GM12872 (cell line): ENCODE measurements around the gene SPTA1.

Experiments used
- TF ChIP-seq, protein P1 (sequence below): IDR thresholded peaks from 3 replicates; pipeline ENCODE4 v1.5.1; 2011; ENCODE audit warnings: low read depth, mild to moderate bottlenecking, low read length, moderate library complexity; ENCODE audit not compliant: insufficient read depth

SPTA1 gene

DNA sequence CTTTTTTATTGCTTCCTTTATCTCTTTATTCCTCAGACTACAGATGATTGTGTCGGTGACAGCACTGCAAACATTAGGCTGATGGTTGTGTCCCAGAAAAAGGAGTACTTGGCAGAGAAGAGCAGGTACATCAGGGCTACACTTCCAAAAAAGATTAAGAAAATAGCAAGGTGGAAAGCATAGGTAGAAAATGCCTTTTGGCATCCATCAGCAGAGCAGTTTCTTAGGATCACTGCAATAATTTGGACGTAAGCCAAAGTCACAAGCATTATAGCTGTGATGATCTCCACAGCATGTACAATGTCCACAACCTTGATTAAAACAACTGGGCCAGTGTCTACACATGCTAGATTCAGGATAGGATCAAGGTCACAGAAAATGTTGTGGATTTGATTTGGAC lies 8.1 kb upstream of the SPTA1 start:
- TF ChIP-seq, protein P1, sequence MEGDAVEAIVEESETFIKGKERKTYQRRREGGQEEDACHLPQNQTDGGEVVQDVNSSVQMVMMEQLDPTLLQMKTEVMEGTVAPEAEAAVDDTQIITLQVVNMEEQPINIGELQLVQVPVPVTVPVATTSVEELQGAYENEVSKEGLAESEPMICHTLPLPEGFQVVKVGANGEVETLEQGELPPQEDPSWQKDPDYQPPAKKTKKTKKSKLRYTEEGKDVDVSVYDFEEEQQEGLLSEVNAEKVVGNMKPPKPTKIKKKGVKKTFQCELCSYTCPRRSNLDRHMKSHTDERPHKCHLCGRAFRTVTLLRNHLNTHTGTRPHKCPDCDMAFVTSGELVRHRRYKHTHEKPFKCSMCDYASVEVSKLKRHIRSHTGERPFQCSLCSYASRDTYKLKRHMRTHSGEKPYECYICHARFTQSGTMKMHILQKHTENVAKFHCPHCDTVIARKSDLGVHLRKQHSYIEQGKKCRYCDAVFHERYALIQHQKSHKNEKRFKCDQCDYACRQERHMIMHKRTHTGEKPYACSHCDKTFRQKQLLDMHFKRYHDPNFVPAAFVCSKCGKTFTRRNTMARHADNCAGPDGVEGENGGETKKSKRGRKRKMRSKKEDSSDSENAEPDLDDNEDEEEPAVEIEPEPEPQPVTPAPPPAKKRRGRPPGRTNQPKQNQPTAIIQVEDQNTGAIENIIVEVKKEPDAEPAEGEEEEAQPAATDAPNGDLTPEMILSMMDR: no peak

DNA sequence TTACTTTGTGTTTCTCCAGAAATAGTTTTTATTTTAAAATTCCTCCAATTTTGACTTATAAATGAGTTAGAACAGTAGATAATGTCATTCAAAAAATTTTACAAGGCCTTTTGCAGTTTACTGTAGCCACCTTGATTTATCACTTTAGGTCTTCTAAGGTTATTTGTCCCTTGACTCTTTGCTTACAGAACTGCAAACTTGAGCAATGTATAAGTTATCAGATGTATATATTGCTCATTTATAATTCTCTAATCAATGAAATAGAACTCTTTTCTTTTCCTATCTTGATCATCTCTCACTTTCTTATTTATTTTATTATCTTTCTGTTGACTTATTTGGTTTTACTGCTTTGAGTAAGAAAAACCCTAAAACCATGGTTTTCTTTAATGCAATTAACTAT lies 5.8 kb upstream of the SPTA1 start:
- TF ChIP-seq, protein P1: no peak

DNA sequence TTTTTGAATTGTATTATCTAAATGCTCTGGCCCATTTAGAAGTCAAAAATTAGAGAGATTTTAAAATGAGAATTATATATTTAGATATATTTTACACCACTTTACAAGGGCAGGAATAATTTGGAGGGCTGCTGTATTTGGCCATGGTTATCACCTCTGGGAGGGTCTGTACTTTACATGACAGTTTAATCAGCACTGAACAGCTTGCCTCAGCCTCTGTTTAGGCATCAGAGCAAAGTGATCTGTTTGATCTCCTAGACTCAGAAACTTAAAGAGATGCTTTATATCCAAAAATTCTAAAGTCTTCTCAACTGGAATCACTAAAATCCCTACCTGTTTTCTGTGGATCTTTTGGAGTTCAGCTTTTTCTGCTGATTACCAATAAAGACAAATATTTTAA lies 5.4 kb upstream of the SPTA1 start:
- TF ChIP-seq, protein P1: no peak

DNA sequence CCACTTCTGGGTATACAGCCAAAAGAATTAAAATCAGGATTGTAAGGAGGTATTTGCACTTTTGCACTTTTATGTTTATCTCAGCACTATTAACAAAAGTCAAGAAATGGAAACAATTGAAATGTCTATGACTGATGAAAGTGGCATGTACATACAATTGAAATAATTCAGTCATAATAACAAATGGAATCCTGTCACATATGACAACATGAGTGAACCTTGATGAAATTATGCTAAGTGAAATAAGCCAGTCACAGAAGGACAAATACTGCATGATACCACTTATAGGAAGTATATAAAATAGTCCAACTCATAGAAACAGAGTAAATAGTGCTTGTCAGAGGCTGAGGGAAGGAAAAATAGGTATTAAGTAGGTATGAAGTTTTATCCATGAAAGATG lies 3.4 kb upstream of the SPTA1 start:
- TF ChIP-seq, protein P1: no peak

DNA sequence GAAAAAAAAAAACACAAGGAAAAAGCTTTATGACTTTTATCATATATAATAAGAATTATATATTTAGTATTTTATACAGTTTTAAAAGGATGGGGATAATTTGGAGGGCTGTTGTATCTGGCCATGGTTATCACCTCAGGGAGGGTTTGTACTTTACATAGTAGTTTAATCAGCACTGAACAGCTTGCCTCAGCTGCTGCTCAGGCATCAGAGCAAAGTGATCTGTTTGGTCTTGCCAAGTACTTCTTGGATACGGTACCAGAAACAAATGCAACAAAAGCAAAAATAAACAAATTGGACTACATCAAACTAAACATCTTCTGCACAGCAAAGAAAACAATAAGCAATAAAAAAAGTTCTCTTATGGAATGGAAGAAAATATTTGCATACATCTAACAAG lies 2.6 kb upstream of the SPTA1 start:
- TF ChIP-seq, protein P1: no peak

DNA sequence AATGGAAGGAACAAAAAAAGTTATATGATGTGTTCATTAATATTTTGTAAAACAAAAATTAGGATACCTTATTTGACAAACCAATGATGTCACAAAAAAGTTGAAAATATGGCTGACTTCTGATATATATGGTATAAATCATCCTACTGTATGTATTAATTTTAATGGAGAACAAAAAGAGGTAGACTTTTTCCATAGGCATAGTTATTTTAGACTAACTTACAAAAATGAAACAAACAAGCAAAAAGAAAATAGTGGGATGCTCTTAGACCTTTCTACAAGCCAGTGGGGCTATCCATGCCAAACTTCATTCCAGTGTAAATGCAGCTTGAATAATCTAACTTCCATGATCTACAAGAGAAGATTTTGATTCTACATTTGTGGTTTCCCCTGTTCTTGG lies 522 bp upstream of the SPTA1 start:
- TF ChIP-seq, protein P1: no peak

DNA sequence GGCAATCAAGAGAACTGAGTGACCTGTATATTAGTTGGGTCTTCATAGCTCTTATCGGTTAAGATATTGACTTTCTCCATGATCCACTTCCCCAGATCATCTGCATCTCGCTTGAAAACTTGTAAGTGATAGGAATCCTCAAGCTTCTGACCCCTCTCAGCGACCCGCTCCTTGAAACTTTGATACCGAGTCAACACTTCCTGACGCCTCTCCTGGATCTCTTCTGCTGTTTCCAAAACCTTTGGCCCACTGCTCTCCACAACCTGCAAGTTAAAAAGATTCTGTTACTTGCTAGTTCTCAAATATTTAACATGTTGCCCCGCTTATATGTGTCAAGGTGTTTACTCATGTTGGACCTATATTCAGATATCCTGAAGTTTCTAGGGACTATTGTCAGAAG lies 1.4 kb downstream of the SPTA1 start:
- TF ChIP-seq, protein P1: no peak

DNA sequence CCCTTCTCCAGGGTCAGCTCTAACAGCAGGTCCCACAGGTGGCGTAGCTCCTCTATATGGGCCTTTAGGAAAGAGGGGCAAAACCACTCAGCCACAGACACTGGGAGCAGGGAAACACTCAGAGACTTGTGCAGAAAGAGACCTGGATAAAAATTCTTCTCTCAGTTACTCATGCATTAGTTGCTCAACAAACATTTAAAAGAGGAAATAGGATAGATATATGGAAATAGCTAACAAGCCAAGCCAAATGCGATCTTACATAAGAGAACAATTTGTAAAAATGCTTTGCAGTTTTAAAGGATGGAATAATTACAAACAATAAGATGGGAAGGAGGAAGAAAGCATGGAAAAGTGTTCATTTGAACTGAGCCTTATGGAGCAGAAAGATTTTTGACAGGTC lies 4.9 kb downstream of the SPTA1 start:
- TF ChIP-seq, protein P1: no peak
